CD1c-positive myeloid dendritic cell (primary cell): ENCODE data around the gene GALNT4.
A peak's percentile ranks its signal among the peaks of the same experiment; 100 is the strongest.

Source experiments
- DNase-seq: peaks from one replicate; pipeline ENCODE4 v3.0.0-alpha.2; 2016; ENCODE audit errors: extremely low spot score

The GALNT4 gene

GRCh38 chr12:89524541-89525304 lies at the start of gene GALNT4:
Gene GALNT4, minus strand, starts transcription at chr12:89524796. Its CDS starts 247 bp downstream, at chr12:89524549.
- peak; percentile 90 for DNase-seq

GRCh38 chr12:89573051-89573810 lies 48.6 kb upstream of the GALNT4 start:
- no peak for DNase-seq

GRCh38 chr12:89571491-89572195 lies 47.0 kb upstream of the GALNT4 start:
- DNase-seq, result no peak

- DNase-seq, result no peak
Observed at GRCh38 chr12:89568484-89568883, 43.9 kb upstream of the GALNT4 start.

GRCh38 chr12:89567691-89568239 lies 43.2 kb upstream of the GALNT4 start:
- DNase-seq, result no peak

- DNase-seq, result no peak
Observed at GRCh38 chr12:89566615-89567014, 42.0 kb upstream of the GALNT4 start.

- no peak for DNase-seq
Observed at GRCh38 chr12:89565002-89565401, 40.4 kb upstream of the GALNT4 start.

- no peak for DNase-seq
Observed at GRCh38 chr12:89559753-89560152, 35.2 kb upstream of the GALNT4 start.

- DNase-seq, result no peak
Observed at GRCh38 chr12:89556976-89557375, 32.4 kb upstream of the GALNT4 start.

- DNase-seq, result no peak
Observed at GRCh38 chr12:89552376-89552775, 27.8 kb upstream of the GALNT4 start.

- no peak for DNase-seq
Observed at GRCh38 chr12:89551747-89552146, 27.2 kb upstream of the GALNT4 start.

GRCh38 chr12:89547101-89547500 lies 22.5 kb upstream of the GALNT4 start:
- no peak for DNase-seq

- DNase-seq, result no peak
Observed at GRCh38 chr12:89546151-89546550, 21.6 kb upstream of the GALNT4 start.

- DNase-seq, result no peak
Observed at GRCh38 chr12:89544681-89545184, 20.1 kb upstream of the GALNT4 start.

- no peak for DNase-seq
Observed at GRCh38 chr12:89544022-89544421, 19.4 kb upstream of the GALNT4 start.

- DNase-seq, result peak; percentile 75
Observed at GRCh38 chr12:89542912-89543592, 18.5 kb upstream of the GALNT4 start.

GRCh38 chr12:89542236-89542635 lies 17.6 kb upstream of the GALNT4 start:
- DNase-seq, result no peak

- DNase-seq, result no peak
Observed at GRCh38 chr12:89540586-89540985, 16.0 kb upstream of the GALNT4 start.

GRCh38 chr12:89539426-89540223 lies 15.0 kb upstream of the GALNT4 start:
- no peak for DNase-seq

- no peak for DNase-seq
Observed at GRCh38 chr12:89538897-89539296, 14.3 kb upstream of the GALNT4 start.

- DNase-seq, result no peak
Observed at GRCh38 chr12:89537389-89537788, 12.8 kb upstream of the GALNT4 start.
